BLaER1 (cell line): Measurements from ENCODE around the gene ACTR1B.
"Not testable (repeated sequence)": the region's sequence is repeated elsewhere in the genome, so short reads cannot be mapped to it uniquely, and the experiment has no call there.

Source experiments
- H3K27ac ChIP-seq: shearing (Covaris generic); formaldehyde crosslinking; 2 replicates; pipeline ENCODE4 v1.8.1; 2022
- H3K27me3 ChIP-seq: shearing (Covaris generic); formaldehyde crosslinking; 2 replicates; pipeline ENCODE4 v1.8.1; 2022
- H3K36me3 ChIP-seq: shearing (Covaris generic); formaldehyde crosslinking; 2 replicates; pipeline ENCODE4 v1.8.1; 2022
- H3K4me1 ChIP-seq: shearing (Covaris generic); formaldehyde crosslinking; 2 replicates; pipeline ENCODE4 v1.8.1; 2022
- H3K4me2 ChIP-seq: shearing (Covaris generic); formaldehyde crosslinking; 2 replicates; pipeline ENCODE4 v1.8.1; 2022
- H3K4me3 ChIP-seq: shearing (Covaris generic); formaldehyde crosslinking; 2 replicates; pipeline ENCODE4 v1.8.1; 2022
- H3K9ac ChIP-seq: shearing (Covaris generic); formaldehyde crosslinking; 2 replicates; pipeline ENCODE4 v1.8.1; 2022
- H3K9me3 ChIP-seq: shearing (Covaris generic); formaldehyde crosslinking; 2 replicates; pipeline ENCODE4 v1.8.1; 2022
- H4K20me1 ChIP-seq: shearing (Covaris generic); formaldehyde crosslinking; 2 replicates; pipeline ENCODE4 v1.8.1; 2022
- Cebpa-rat ChIP-seq: shearing (Covaris generic); IDR thresholded peaks from 2 replicates; pipeline ENCODE4 v1.8.1; 2022

Gene ACTR1B

DNA sequence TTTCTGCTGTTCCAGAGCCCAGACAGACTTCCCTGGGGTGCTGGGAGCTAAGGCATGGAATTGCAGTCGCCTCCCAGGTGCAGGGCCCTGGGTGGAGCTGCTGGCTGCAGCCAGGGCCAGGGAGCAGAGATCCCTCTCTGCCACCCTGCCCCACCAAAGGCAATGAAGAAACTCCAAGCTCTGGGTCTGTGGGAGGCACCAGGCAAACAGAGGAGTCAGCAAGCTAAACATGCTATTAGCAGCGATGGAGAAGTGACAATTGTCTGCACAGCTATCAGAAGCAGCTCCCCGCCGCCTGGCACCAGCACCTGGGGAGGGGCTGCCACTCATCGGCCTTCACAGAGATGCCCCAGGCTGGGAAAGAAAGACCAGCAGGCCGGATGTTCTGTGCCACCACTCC, 45.9 kb downstream of the ACTR1B start:
- no peaks in the 10 kb centered on the region for H3K36me3 ChIP-seq
- H3K4me1 ChIP-seq, result peaks cover 2% of the 10 kb centered on the region
- no peaks in the 10 kb centered on the region for H3K27me3 ChIP-seq
- no peaks in the 10 kb centered on the region for H4K20me1 ChIP-seq
- no peaks in the 10 kb centered on the region for H3K9me3 ChIP-seq
- no peak overlapping the region for H3K4me2 ChIP-seq
- no peak for TF ChIP-seq Cebpa-rat
- no peak overlapping the region for H3K27ac ChIP-seq
- H3K9ac ChIP-seq, result no peak overlapping the region
- H3K4me3 ChIP-seq, result no peak overlapping the region

DNA sequence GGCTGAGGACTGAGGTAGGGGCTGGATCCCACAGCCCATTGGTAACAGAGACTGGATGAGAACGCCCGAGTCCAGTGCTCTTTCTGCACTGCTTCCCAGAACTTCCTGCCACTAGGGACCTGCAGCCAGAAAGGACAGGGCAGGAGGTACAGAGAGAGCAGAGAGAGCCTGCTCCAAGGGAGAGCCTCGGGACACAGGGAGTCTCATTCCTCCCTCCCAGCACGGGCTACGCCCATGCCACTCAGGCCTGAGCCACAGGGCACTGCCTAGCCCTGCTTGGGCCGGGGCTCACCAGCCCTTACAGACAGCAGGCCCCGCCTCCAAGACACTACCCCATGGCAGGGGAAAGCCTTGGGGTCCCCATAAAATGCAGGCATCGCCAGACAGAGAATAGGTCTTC, 48.1 kb downstream of the ACTR1B start:
- H3K36me3 ChIP-seq, H3K4me2 ChIP-seq, H3K27ac ChIP-seq, H3K4me1 ChIP-seq, H3K9me3 ChIP-seq, H3K9ac ChIP-seq, H3K27me3 ChIP-seq, H4K20me1 ChIP-seq, H3K4me3 ChIP-seq: not testable (repeated sequence)

DNA sequence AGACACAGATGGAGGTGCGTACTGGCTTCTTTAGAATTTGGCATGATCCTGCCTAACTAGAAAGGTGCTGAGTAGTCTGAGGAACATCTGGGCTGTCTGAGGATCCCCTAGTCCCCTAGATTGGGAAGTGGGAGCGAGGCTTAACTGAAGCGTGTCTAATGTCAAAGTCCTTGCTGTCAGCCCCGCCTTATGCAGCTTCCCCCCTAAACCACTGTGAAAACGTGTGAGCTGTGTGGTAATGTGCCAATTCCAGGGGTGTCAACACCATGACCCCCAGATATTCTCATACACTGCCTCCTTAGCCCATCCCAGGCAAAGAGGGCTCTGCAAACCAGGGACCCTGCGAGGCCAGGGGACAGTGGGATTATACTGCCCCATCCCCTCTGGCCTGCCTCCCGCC, 51.9 kb downstream of the ACTR1B start:
- H4K20me1 ChIP-seq, H3K27me3 ChIP-seq, H3K27ac ChIP-seq, H3K36me3 ChIP-seq, H3K9me3 ChIP-seq, H3K4me1 ChIP-seq, H3K4me3 ChIP-seq, H3K4me2 ChIP-seq, H3K9ac ChIP-seq: not testable (repeated sequence)

DNA sequence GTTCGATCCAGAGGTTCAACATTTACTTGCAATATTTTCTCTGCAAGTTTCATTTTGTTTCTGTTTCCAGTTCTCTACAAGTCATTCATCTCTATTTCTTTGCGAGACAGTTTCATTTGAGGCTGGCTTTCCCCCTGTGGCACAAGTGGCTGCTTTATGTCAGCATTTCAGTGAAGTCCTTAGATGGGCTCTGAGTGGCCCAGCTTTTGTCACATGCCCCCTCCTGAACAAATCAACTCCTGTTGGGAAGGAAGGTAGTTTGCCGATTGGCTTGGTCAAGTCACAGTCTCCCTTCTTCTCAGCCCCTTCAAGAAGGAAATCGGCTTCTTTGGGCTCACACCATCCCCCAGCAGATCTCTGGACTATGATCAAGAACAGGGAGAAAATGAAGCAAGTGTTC, 55.1 kb downstream of the ACTR1B start:
- H3K4me3 ChIP-seq, H3K9me3 ChIP-seq, H3K4me2 ChIP-seq, H3K36me3 ChIP-seq, H3K27ac ChIP-seq, H3K4me1 ChIP-seq, H3K27me3 ChIP-seq, H4K20me1 ChIP-seq, H3K9ac ChIP-seq: not testable (repeated sequence)
